Body of pancreas (tissue), 4 donors: ENCODE measurements around the gene HECA.

ENCODE experiments used
- POLR2A ChIP-seq, 3 donors: fragments of 450-650 bp; IDR thresholded peaks; one replicate each; pipeline ENCODE4 v1.6.1; 2016; ENCODE audit warnings: antibody characterized with exemption in 3 of 3, mild to moderate bottlenecking in 2 of 3
- TF ChIP-seq, protein P1 (sequence below), 7 experiments: fragments of 450-650 bp in 4 of 7; fragments of 200-600 bp in 3 of 7; sonication (generic) in 3 of 7; IDR thresholded peaks; one replicate each; pipeline ENCODE4 v1.5.1; 2016 to 2019; ENCODE audit warnings: antibody characterized with exemption in 7 of 7

- no peak for TF ChIP-seq POLR2A (IDR thresholded peaks at IDR 0.05)
- TF ChIP-seq, protein P1, sequence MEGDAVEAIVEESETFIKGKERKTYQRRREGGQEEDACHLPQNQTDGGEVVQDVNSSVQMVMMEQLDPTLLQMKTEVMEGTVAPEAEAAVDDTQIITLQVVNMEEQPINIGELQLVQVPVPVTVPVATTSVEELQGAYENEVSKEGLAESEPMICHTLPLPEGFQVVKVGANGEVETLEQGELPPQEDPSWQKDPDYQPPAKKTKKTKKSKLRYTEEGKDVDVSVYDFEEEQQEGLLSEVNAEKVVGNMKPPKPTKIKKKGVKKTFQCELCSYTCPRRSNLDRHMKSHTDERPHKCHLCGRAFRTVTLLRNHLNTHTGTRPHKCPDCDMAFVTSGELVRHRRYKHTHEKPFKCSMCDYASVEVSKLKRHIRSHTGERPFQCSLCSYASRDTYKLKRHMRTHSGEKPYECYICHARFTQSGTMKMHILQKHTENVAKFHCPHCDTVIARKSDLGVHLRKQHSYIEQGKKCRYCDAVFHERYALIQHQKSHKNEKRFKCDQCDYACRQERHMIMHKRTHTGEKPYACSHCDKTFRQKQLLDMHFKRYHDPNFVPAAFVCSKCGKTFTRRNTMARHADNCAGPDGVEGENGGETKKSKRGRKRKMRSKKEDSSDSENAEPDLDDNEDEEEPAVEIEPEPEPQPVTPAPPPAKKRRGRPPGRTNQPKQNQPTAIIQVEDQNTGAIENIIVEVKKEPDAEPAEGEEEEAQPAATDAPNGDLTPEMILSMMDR (IDR thresholded peaks at IDR 0.05), result no peak
These were observed 27.0 kb downstream of the HECA start for GRCh38 chr6:139161817-139162284.
